NCI-H2196 (cell line): ENCODE data around the gene AP5Z1.

ENCODE experiments used
- DNase-seq: peaks from one replicate; lab custom pipeline; 2025; ENCODE audit not compliant: unreplicated experiment; lab: John Stamatoyannopoulos, UW

Gene AP5Z1

GRCh38 chr7:4765776-4766490 lies 9.5 kb upstream of the AP5Z1 start:
- DNase-seq, result no peak

- no peak for DNase-seq
Observed at GRCh38 chr7:4766666-4767519, 8.5 kb upstream of the AP5Z1 start.

GRCh38 chr7:4768597-4769569 lies 6.5 kb upstream of the AP5Z1 start:
- no peak for DNase-seq

GRCh38 chr7:4769761-4770160 lies 5.7 kb upstream of the AP5Z1 start:
- DNase-seq, result peak; percentile 27

- DNase-seq, result no peak
Observed at GRCh38 chr7:4770886-4771285, 4.5 kb upstream of the AP5Z1 start.

- DNase-seq, result no peak
Observed at GRCh38 chr7:4771737-4772136, 3.7 kb upstream of the AP5Z1 start.

- no peak for DNase-seq
Observed at GRCh38 chr7:4772306-4772705, 3.1 kb upstream of the AP5Z1 start.

GRCh38 chr7:4774007-4774406 lies 1.4 kb upstream of the AP5Z1 start:
- no peak for DNase-seq

- peak; percentile 52 for DNase-seq
Observed at GRCh38 chr7:4774658-4775249, 669 bp upstream of the AP5Z1 start.

GRCh38 chr7:4775848-4776623 lies 613 bp downstream of the AP5Z1 start:
- peak; percentile 10 for DNase-seq

GRCh38 chr7:4779118-4779517 lies 3.7 kb downstream of the AP5Z1 start:
- DNase-seq, result no peak

- no peak for DNase-seq
Observed at GRCh38 chr7:4781366-4782069, 6.1 kb downstream of the AP5Z1 start.

- no peak for DNase-seq
Observed at GRCh38 chr7:4782333-4783291, 7.2 kb downstream of the AP5Z1 start.

GRCh38 chr7:4783292-4783652 lies 7.8 kb downstream of the AP5Z1 start:
- no peak for DNase-seq

GRCh38 chr7:4783762-4784351 lies 8.4 kb downstream of the AP5Z1 start:
- no peak for DNase-seq

- DNase-seq, result no peak
Observed at GRCh38 chr7:4784799-4785198, 9.4 kb downstream of the AP5Z1 start.

- no peak for DNase-seq
Observed at GRCh38 chr7:4785371-4785770, 9.9 kb downstream of the AP5Z1 start.

- DNase-seq, result no peak
Observed at GRCh38 chr7:4786015-4786414, 10.6 kb downstream of the AP5Z1 start.
